ENCODE results near the gene C20orf144.

DNA sequence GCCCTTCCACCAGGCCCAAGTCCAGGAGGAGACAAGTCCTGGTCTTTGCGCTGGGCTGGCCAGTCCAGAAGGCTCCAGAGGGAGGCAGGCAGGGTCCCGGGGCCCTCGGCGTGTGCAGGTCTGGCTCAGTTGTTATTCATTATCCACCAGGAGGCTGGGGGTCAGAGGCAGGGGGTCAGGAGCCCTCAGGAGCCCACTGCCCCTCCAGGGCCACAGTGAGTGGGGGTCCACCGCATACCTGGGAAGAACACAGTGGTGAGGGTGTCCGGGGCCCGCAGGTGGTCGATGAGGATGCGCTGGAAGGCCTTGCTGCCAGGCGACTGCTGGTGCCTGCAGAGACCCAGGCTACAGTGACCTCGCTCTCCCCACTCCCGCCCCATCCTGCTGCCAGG lies 4.4 kb upstream of the C20orf144 start:
- TF ChIP-seq CTCF (conservative IDR thresholded peaks at IDR 0.05 in 1 of 2, IDR thresholded peaks at IDR 0.05 in 1 of 2; ENCODE audit: extremely low read depth in 1 of 2, insufficient read depth in 1 of 2, low read depth in 1 of 2, low read length in 2 of 2) (no peak), EZH2 (IDR thresholded peaks at IDR 0.05; ENCODE audit: borderline replicate concordance, low read length) (no peak)

Data from mammary epithelial cell (primary cell).